Activated CD8-positive, alpha-beta memory T cell treated with anti-CD3 and anti-CD28 coated beads for 1 hour (primary cell): ENCODE measurements around the gene KLHL3.

Experiments used
- DNase-seq, 2 donors: peaks; one replicate each; pipeline ENCODE4 v3.0.0-alpha.2; 2020; ENCODE audit warnings: low read depth in 1 of 2; ENCODE audit errors: extremely low read depth in 1 of 2

KLHL3 gene

DNA sequence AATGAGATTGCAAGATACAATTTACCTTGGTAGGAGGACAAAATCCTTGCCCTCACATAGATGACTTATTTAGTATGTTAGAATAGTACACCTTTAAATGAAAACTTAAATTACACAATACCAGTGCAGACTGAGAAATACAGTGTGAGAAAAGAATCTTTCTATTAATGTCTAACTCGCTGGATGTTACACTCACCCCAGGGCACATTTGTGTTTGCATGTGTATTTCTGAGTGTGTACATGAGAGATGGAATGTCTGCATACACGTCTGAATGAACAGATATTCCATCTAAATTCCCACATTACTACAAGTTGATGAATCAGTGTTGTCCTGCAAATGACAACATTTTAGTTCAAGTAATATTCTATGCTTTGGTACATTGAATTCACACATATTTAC is 99.8 kb downstream of the KLHL3 start:
- DNase-seq, result no peak

DNA sequence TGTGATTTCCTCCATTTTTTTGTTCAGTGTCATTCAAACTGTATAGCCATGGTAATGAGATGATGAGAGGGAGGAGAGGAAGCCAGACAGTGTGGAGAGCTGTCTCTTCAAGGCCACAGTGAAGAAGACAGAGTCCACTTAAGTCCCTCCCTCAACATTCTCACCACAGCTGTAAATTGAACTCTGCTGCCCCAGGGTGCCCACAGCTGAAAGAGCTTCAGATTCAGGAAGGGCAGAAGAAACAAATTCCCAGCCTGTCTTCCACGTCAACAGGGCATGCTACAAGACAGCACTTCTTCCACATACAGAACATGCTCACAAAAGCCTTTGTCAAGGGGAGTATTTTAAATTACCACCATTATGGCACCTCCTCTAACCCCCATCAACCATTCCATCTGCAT is 100.4 kb downstream of the KLHL3 start:
- DNase-seq, result no peak

DNA sequence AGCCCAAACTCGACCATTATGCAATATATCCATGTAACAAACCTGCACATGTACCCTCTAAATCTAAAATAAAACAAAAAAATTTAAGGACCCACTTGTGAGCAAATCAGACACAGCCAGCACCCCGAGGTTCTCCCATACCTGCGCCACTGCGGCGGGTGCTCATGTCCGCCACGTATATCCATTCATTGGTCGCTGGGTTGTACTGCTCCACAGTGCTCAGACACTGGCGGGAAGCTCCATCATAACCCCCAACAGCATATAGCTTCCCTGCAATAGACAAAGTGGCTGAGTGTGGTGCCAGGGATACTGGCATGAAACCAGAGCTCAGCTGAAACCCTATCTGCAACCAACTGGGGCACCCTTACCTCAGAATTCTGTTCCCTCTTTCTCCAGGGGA is 102.0 kb downstream of the KLHL3 start:
- no peak for DNase-seq

DNA sequence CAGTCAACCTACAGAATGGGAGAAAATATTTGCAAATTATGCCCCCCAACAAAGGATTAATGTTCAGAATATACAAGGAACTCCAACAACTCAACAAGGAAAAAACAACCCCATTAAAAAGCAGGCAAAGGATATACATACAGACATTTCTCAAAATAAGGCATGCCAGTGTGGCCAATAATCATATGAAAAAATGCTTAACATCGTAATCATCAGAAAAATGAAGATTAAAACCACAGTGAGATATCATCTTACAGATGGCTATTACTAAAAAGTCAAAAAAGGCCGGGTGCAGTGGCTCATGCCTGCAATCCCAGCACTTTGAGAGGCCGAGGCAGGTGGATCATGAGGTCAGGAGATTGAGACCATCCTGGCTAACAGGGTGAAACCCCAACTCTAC is 103.2 kb downstream of the KLHL3 start:
- no peak for DNase-seq

DNA sequence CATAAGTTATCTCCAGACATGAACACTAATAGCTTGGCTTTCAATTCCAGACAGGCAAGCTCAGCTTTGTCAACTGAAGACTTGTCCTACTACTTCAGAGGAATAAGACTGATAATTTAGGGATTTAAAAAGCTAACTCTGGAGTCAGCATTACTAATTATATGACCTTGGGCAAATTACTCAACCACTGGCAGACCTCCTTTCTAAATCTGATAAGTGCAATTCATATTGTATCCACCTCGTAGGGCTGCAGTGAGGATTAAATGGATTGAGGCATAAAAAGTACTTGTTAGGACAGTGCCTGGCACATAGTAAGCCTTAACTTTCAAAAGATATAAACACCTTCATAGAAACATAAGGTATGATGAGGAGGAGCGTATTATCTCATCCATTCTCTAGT is 104.4 kb downstream of the KLHL3 start:
- no peak for DNase-seq

DNA sequence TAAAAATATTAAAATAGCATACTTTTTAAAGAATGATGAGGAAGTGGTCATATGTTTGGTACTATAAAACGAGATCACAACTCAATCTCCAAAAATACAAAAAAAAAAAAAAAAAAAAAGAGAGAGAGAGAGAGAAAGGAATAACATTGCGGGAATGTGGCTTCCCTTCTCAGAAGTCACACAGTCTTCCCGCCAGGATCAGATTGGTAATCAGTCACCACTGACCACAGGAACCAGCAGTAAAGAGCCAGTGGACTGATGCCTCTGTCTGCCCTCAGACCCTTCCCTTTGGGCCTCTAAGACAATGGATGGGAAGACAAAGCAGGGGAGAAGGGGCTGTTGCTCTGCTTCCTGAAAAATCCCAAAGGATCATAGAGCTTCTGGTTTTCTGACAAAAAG is 104.9 kb downstream of the KLHL3 start:
- no peak for DNase-seq

DNA sequence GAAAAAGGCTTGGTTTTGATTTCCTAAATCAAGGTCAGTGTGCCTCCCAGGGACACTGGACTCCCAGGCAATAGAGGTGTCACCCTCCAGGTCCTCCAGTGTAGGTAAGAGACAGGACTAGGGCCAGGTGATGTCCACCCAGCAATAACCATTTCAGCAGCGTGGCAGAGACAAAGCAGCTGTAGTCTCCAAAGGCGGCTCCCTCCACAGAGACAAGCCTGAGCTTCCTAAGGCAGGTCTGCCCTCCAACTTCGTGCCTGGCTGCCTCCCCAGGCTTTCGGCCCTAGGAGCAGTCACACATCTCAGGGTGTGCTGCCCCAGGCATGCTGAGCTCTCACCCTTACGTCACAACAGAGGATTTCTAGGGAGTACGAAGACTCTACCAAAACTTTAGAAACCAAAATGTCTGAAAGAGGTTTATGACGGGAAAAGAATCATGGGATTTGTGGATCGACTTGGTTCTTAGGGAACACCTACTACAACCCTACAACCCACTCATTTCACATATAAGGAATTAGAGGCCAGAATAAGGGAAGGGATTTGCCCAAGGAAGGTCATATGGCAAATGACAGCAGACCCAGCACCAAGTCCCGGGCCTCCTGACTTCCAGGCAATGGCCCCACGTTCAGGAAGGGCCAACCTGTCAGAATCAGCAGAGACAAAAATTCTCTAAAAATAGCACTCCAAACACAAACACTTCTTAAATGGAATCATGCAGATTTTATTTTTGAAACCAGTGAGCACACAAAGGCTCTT is 105.5 kb downstream of the KLHL3 start:
- no peak for DNase-seq

DNA sequence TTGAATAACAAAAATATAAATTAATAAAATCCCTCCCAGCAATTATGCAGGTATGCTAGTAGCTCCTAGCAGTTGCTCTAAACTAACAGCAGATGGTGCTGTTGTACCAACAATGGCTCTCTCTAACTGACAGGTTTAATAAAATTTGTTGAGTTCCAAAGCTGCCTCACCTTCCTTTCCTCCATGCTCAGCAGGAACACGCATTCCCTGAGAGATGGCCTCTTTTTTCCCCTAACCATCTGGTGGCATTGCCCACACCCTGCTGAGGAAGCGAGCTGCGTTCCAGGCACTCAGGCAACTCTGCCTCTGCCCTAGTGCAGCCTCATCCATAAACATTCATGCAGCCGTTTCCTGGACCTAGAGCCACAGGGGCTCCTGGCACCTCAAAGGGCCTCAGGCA is 106.2 kb downstream of the KLHL3 start:
- DNase-seq, result no peak

DNA sequence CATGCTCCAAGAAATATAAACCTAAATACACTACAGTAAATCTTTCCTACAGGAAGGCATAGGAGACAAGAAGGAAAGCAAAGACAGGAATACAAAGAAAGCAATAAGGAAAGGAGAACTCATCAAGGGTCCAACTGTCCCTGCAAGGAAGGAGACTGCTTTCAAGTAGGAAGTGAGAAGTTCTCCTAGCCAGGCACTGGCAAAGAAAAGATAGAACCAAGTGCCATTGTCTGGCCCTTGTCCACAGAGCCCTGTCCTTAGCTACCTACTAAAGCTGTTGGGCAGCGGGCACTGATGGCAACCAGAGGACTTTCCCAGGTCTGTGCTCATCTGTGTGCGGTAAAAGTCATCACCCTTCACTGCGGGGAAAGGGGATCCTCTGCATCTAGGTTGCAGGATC is 108.2 kb downstream of the KLHL3 start:
- DNase-seq, result no peak

DNA sequence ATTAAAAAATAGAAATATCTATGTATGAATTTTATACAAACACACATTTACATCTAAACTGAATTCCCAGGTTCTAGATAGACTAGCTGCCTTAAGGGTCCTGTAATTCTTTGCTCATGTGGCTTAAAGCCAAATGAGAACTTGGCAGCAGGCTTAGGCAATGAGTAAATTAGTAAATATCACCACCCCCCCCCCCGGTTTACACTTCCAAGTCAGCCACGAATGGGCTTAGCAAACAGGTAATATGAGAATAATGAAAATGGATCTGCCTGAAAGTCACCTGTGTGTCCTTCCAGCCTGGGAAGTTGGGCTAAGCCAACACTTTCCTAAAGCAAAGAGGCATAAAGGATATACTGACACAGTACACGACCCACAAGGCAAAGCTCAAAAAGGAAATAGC is 108.6 kb downstream of the KLHL3 start:
- no peak for DNase-seq

DNA sequence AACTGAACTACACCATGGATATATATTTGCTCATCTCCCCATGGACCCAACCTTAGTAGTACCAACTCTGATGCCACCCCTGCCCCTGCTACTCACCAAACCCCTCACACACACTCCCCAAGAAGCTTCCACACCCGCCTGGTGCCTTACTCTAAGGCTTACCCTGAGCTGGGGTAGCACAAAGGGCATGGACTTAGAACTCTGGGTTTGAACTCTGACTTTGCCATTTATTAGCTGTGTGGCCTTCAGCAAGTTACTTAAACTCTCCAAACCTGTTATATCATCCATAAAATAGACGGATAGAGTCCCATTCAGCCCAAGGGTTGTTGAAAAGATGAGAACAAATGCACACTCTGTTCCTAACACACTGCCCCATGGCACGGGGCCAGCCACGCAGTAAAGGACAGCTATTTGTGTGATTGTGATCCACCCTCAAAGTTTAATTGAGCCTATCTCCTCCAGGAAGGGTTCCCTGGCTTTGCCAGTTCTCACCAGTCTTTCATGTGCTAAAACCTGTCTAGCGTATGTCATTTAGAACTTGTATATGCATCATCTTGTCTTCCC is 111.0 kb downstream of the KLHL3 start:
- DNase-seq, result no peak

DNA sequence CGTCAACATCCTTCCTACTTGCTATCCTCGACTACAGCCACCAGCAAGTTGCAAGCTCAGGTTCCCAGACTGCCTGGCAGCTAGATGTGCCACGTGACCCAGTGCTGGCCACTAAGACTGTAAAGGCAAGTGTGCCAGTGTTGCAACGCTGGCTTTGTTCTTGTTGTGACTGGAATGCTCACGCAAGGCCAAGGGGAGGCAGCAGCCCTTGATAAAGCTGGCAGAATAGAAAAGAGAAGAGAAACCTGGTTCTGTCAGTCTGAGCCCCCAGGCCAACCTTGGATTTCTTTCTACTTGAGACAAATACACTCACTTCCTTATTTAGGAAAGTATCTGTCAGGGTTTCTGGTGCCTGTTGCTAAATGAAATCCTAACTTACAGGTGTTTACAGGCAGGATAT is 113.0 kb downstream of the KLHL3 start:
- DNase-seq, result no peak

DNA sequence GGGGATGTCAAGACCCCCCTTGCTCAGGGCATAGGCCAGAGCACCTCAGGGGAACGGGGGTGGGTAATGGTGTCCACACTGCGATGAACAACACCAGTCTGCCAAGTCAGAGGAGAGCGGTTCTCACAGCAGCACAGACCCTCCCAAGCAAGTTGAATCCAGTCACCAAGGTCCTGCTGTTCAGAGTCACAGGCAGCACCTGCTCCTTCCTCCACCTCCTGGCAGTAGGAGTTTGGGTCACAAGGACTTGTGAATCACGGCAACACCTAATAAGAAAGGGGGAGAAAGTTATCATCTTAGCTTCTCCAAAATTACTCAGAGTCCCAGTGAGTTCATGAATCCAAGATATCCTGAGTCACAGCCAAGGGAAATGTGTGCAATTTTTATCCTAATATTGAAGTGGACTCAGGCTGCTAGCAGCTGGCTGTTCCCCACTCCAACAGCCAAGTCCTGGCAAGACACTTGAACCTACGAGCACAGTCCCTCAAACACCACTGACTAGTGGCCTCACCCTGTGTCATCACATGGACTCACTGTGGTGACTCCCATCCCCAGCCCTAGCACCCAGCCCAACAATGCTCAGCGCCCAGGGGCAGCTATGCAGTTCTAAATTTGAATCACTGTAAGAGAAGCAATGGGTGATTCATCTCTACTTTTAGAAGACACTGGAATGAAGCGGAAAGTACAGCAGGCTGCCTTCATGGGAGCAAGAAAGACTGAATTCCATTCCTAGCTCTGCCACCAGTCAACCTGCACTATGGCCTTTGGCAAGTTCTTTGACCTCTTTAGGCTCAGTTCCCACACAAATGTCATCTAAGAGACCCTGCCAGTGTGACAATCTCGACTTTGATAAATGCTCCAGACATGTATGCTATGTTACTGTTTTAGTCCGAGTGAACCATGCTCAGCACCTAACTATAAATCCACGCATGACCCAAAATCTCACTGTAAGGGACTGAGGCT is 113.7 kb downstream of the KLHL3 start:
- DNase-seq, result no peak

DNA sequence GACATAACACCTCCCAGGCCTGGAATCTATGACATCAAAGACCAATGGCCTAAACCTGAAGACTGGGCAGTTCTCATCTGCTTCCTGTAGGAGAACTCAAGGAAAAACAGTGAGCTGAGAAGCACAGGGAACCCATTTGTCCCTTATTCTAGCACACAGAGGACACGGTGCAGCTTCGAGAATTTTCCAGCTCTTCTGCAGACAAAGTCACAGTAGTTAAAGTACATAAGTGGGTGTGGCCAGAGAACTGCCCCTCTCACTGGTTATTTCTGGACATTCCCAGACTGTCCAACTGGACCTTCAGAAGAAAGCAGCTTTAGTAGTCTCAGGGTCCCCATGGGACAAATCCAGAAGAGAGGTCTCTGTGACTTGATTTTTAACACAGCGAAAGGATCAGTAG is 114.6 kb downstream of the KLHL3 start:
- DNase-seq, result no peak

DNA sequence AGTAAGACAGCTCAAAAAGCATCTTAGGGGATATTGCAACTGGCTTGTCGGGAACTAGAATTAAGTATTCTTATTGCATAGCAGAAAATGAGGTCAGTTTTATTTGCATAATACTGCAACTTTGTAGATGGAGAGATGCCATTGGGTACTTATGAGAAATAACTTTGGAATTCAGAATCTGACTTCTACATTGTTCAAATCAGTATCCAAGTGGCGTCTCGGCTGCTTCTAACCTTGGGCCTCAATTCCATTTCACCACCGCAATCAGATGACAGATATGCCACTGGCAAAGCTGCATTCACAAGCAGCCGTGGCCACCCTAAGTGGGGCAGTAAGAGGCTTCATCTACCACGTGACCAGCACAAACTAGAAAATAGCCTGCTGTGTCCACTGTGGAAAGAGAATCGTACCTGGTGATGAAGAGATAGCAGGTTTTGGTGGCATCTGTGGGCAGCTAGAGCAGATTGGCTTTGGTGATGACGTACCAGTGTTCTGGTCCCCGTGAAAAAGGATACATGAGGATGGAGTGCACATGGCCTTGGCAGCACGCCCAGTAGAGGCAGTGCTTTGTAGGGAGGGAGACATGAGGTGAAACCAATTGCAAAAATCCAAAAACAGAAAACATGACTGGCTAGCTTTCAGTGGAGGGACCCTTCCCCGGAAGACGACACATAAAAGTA is 116.6 kb downstream of the KLHL3 start:
- no peak for DNase-seq

DNA sequence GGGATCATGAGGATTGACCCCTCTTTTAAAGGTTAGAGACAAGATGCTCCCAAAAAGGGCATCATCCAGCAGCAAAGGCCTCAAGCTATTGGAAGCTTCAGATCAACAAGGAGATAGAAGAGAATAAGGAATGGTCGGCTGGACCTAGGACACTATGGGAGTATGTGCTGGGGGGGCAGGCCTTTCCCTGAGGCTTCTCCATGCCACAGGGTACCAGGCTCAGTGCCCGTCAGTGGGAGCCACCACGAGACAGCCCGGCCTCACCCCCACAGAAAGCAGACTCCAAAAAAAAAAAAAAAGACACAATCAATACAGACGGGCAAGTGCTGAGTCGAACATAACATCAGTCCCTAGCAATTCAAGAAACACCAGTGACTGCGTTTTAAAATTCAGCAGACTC is 117.4 kb downstream of the KLHL3 start:
- no peak for DNase-seq

DNA sequence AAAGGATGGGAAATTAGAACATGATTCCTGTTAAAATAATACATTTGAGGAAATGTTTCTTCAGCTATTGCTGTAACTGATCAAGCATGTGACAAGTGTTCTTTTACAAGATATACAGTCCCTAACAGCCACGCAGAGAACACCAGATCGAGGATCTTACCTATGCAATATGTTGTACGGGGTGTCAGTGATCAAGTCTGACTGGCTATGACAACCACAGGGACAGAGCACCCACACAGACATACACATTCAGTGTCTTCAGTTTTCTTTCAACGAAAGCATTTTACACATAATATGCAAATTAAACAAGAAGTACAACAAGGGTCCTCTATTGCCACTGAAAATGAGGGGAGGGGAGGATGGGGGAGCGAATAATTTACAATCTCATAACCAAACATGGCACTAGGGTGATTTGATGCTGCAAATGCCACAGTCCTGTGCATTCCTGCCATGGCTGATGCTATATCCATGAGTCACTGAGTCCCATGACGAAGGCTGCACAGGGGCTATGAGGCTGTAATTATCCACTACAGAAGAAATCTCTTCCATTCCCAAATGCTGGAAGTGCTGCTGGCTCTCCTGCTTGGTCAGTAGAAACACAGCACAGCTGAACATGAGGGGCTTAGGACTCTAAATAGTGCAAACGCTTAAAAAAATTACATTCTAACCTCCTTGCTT is 118.2 kb downstream of the KLHL3 start:
- no peak for DNase-seq

DNA sequence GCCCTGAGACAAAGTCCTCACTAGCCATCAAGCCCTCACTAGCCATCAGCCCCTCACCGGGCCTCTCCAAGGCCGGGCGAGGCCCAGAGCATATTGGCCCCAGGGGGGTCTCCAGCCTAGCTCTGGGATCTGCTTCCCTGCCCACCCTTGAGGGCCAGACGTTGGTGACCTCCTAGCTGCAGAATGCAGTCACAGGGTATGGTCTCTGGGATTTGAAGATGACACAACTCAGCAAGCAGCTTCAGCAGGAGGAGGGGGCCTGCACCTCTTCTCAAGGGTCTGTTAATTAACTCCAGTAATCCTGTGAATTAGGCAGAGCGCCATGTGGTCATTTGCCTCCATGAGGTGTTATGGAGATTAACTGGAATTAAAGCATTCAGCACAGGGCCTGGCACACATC is 119.8 kb downstream of the KLHL3 start:
- no peak for DNase-seq

DNA sequence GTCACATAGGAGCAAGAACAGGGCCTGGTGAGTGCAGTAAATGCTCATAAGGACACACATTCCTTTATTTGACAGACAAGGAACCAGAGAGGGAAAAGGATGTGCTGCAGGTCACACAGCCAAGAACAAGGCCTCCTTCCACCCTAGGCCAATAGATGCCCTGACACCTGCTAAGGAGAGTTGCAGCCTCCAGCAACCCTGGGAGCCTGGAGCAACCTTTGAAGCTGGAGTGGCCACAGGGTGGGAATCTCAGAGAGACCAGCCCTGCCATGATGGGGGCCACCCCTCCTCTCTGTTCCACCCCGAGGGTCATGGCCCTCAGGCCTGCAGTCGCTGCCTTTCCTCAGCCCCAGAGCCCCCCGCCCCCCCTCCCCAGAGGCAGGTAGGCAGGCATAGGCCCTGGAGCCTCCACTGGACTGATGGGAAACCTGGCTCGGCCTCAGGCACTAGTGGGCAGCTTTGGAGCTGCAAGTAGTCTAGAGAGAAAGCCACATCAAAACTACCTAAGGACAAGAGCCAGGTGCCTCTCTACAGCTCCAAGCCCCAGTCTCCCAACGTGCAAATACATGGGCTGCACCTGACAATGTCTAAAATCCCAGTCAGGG is 120.6 kb downstream of the KLHL3 start:
- no peak for DNase-seq

DNA sequence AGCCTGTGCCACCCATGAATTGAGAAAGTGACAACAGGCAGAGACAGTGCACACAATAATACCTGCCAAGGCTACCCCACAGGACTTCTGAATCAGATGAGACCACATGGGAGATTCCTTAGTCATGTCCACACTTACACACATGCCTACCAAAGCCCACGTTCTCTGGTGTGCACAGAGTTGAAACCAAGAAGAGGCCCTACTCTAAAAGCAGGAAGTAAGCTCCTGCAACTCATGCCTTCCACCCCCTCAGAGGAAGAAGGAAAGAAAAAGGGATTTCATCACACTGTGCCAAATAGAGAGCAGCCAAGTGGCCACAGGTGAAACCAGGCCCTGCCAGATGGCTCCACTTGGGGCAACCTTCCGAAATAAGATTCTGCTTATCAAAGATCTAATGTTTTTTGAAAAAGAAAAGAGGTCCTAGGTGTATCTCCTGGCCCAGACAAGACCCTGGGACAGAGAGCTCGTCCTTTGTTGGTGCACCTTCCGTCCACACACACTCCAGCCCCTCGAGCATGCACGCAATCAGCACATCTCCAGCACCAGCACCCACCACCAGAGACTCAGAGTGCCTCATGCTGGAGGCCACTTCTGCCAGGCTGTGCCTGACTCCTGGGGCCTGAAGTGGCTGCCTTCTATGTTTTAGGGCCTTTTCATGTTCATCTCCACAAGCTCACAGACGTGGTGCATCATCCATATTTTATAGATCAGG is 122.2 kb downstream of the KLHL3 start:
- DNase-seq, result no peak
